Testis (tissue), 3 donors: ENCODE data around the gene TMEM219. TPM values are rescaled to one million over a fixed set of nuclear protein-coding genes. Genes with fewer than 3 reads are reported as not detected.
"Not testable (repeated sequence)": the region's sequence is repeated elsewhere in the genome, so short reads cannot be mapped to it uniquely, and the experiment has no call there.

Experiments
- DNase-seq: peaks from one replicate; pipeline ENCODE4 v3.0.0-alpha.2; 2019
- H3K27ac ChIP-seq, 2 donors: fragments of 200-600 bp; sonication (generic); one replicate each; pipeline ENCODE4 v1.5.1; 2019
- H3K27me3 ChIP-seq: fragments of 200-600 bp; sonication (generic); one replicate; pipeline ENCODE4 v1.5.1; 2019
- H3K36me3 ChIP-seq: fragments of 200-600 bp; sonication (generic); one replicate; pipeline ENCODE4 v1.5.1; 2017; ENCODE audit warnings: low read depth; ENCODE audit errors: missing control alignments
- H3K4me1 ChIP-seq: fragments of 200-600 bp; sonication (generic); one replicate; pipeline ENCODE4 v1.5.1; 2019
- H3K4me3 ChIP-seq, 2 donors: fragments of 200-600 bp; sonication (generic); one replicate each; pipeline ENCODE4 v1.5.1; 2017 to 2019
- H3K9me3 ChIP-seq: fragments of 200-600 bp; sonication (generic); one replicate; pipeline ENCODE4 v1.5.1; 2017
- POLR2A ChIP-seq: fragments of 450-650 bp; IDR thresholded peaks from one replicate; pipeline ENCODE4 v1.6.1; 2017; ENCODE audit warnings: antibody characterized with exemption, mild to moderate bottlenecking, moderate library complexity
- WGBS, 2 donors: methylation state at CpG; one replicate each; pipeline ENCODE4 v1.1.5; 2018; 5-methylcytosine and 5-hydroxymethylcytosine counted together
- intact Hi-C: fragments of 100-400 bp; cut with DNase I; formaldehyde crosslinking; loops from one replicate; pipeline ENCODE4 v1.15.1; 2023; ENCODE audit warnings: low total_unique reads
- polyA plus RNA-seq: library from polyadenylated mRNA; stranded (reverse); fragments of 350-450 nt; fragmentation: Illumina TruSeq; extraction: RNeasy Lipid Tissue Mini Kit (QIAGEN cat#74804); gene quantifications from one replicate; pipeline ENCODE4 v1.2.3, GENCODE V29; 2014; ENCODE audit warnings: low read depth, low replicate concordance; ENCODE audit not compliant: insufficient read depth
- total RNA-seq, 2 donors: library from RNA; depleted of rRNA; stranded (reverse); fragments of >200 nt; gene quantifications; one replicate each; pipeline ENCODE4 v1.2.3, GENCODE V29; 2016
- TF ChIP-seq, protein P1 (sequence below), 3 experiments: fragments of 450-650 bp in 2 of 3; fragments of 200-600 bp in 1 of 3; sonication (generic) in 1 of 3; IDR thresholded peaks; one replicate each; pipeline ENCODE4 v1.5.1; 2016 to 2019; ENCODE audit warnings: antibody characterized with exemption in 3 of 3, mild to moderate bottlenecking in 2 of 3, moderate library complexity in 1 of 3

TMEM219 gene
- total and polyA plus RNA-seq, 3 donors from 2014 or later, result 160 to 280 (median 203) TPM

DNA sequence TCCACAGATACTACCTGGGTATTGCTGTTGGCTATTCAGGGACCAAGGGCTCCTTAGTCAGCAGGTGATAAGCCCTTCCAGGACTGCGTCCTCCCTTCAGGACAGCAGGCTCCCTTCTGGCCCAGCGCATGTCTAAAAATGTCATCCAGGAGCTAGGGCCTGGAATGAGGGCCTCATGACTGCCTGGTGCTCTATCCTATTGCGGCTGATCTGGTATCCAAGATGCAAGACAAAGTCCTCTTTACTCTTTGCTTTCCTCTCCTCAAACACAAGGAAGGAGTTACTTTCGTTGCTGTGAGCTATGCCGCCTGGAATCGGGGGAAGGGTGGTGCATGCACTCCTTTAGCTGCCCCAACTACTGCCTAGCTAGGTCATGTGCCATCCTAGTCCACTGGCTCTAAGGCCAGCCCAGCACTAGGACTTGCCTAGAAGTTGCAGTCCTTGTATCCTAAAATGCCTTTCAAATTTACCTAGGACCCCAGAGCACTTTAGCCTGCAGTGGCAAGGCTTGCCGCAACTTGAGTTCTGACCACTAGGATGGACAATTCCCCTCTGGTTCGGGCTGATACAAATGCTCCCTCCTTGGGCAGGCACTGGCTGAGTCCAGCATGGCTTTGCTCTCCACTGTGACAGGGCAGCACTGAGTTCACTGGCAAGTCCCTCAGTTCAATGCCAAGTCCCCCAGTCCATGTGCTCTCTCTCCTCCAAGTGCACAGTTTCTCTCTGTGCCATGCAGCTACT, 10.1 kb upstream of the TMEM219 start:
- no peak overlapping the region for H3K27ac ChIP-seq
- intact Hi-C loops, result no loop called here
- no peaks in the 10 kb centered on the region for H3K9me3 ChIP-seq
- H3K4me1 ChIP-seq, result no peaks in the 10 kb centered on the region
- no peak overlapping the region for H3K4me3 ChIP-seq
- H3K27me3 ChIP-seq, result no peaks in the 10 kb centered on the region
- 88 to 96% methylated on average over 3 to 8 of the region's 8 CpGs for WGBS, 2 donors
- DNase-seq, result no peak
- H3K36me3 ChIP-seq, result no peaks in the 10 kb centered on the region
- TF ChIP-seq POLR2A, result no peak
- TF ChIP-seq, protein P1, sequence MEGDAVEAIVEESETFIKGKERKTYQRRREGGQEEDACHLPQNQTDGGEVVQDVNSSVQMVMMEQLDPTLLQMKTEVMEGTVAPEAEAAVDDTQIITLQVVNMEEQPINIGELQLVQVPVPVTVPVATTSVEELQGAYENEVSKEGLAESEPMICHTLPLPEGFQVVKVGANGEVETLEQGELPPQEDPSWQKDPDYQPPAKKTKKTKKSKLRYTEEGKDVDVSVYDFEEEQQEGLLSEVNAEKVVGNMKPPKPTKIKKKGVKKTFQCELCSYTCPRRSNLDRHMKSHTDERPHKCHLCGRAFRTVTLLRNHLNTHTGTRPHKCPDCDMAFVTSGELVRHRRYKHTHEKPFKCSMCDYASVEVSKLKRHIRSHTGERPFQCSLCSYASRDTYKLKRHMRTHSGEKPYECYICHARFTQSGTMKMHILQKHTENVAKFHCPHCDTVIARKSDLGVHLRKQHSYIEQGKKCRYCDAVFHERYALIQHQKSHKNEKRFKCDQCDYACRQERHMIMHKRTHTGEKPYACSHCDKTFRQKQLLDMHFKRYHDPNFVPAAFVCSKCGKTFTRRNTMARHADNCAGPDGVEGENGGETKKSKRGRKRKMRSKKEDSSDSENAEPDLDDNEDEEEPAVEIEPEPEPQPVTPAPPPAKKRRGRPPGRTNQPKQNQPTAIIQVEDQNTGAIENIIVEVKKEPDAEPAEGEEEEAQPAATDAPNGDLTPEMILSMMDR (IDR thresholded peaks at IDR 0.05), result no peak

DNA sequence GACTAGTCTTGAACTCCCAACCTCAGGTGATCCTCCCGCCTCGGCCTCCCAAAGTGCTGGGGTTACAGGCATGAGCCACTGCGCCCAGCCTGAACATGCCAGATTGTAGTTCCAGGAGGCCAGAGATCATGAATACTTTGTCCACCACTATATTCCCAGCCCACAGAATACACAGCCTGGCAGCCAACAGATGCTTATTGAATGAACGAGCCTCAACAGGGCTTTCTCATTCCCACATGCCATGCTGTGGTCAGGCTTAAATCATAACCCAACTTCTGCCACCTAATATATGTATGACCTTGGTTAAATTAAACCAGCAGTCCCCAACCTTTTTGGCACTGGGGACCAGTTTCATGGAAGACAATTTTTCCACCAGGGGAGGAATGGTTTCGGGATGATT, 3.1 kb upstream of the TMEM219 start:
- Histone ChIP-seq H3K4me3 (no peak overlapping the region), H3K4me1 (peaks cover 11% of the 10 kb centered on the region), H3K27me3 (no peaks in the 10 kb centered on the region), H3K9me3 (no peaks in the 10 kb centered on the region), H3K36me3 (no peaks in the 10 kb centered on the region), H3K27ac (no peak overlapping the region)
- 87 to 94% methylated on average over 5 of the region's 5 CpGs for WGBS, 2 donors
- intact Hi-C loops, result no loop called here
- TF ChIP-seq, protein P1 (IDR thresholded peaks at IDR 0.05), result no peak
- TF ChIP-seq POLR2A, result no peak
- no peak for DNase-seq

DNA sequence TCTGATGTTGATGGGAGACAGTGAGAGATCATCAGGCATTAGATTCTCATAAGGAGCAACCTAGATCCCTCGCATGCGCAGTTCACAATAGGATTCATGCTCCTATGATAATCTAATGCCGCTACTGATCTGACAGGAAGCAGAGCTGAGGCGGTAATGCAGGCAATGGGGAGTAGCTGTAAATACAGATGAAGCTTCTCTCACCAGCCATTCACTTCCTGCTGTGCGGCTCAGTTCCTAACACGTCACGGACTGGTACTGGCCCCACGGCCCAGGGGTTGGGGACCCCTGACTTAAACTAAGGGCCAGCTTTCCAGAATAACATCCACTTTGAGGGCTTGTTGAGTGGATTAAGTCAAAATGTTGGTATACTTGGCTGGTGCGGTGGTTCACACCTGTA, 2.6 kb upstream of the TMEM219 start:
- TF ChIP-seq POLR2A, result no peak
- TF ChIP-seq, protein P1 (IDR thresholded peaks at IDR 0.05), result no peak
- H3K27me3 ChIP-seq, result no peaks in the 10 kb centered on the region
- WGBS, 2 donors, result 85 to 90% methylated on average over 4 to 9 of the region's 9 CpGs
- no peak overlapping the region for H3K4me3 ChIP-seq
- peaks cover 13% of the 10 kb centered on the region for H3K4me1 ChIP-seq
- no peaks in the 10 kb centered on the region for H3K36me3 ChIP-seq
- no peaks in the 10 kb centered on the region for H3K9me3 ChIP-seq
- DNase-seq, result no peak
- no peak overlapping the region for H3K27ac ChIP-seq
- intact Hi-C loops, result no loop called here

DNA sequence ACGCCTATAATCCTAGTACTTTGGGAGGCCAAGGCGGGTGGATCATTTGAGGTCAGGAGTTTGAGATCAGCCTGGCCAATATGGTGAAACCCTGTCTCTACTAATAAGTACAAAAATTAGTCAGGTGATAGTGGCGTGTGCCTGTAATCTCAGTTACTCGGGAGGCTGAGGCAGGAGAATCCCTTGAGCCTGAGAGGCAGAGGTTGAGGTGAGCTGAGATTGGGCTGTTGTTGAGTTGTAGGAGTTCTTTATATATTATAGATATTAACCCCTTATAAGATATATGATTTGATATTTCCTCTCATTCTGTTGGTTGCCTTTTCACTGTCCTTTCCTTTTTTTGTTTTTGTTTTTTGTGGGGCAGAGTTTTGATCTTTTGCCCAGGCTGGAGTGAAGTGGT, 2.1 kb upstream of the TMEM219 start:
- H3K4me1 ChIP-seq, result peaks cover 17% of the 10 kb centered on the region
- H3K27ac ChIP-seq, H3K4me3 ChIP-seq, DNase-seq, intact Hi-C loops, H3K36me3 ChIP-seq, H3K9me3 ChIP-seq, H3K27me3 ChIP-seq: not testable (repeated sequence)
- 84 to 88% methylated on average over 4 of the region's 4 CpGs for WGBS, 2 donors

DNA sequence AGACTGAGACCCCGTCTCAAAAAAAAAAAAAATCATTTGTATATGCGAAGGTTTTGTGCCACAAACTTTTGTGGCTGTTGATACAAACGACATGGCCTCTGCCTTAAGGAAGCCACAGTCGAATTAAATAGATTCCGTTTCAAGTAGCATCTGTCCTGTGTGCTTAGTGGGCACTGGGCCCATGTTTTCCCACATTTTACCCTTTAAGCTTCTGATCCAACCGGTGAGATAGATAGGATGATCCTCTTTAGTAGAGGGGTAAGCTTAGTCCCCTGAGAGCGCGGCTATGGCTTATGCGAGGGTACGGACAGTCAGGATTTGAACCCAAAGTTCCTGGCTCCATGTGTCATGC, 776 bp upstream of the TMEM219 start:
- H3K4me1 ChIP-seq, result peaks cover 17% of the 10 kb centered on the region
- peak overlapping the region; percentile 89 to 96 for H3K27ac ChIP-seq
- H3K4me3 ChIP-seq, result peak overlapping the region; percentile 81 to 89
- 32 to 42% methylated on average over 6 to 10 of the region's 10 CpGs for WGBS, 2 donors
- no peaks in the 10 kb centered on the region for H3K27me3 ChIP-seq
- no peak for TF ChIP-seq POLR2A
- TF ChIP-seq, protein P1 (IDR thresholded peaks at IDR 0.05), result no peak
- intact Hi-C loops, result no loop called here
- H3K9me3 ChIP-seq, result no peaks in the 10 kb centered on the region
- H3K36me3 ChIP-seq, result no peaks in the 10 kb centered on the region
- no peak for DNase-seq
